ENCODE data around the gene P2RY6. TPM values are rescaled to one million over a fixed set of nuclear protein-coding genes. Genes with fewer than 3 reads are reported as not detected.

Gene P2RY6
- total and polyA plus RNA-seq, 2 experiments from 2014 or later = 2.6 to 8.9 TPM

- H3K79me2 ChIP-seq = peaks cover 87% of the 10 kb centered on the region
- H3K27me3 ChIP-seq = no peaks in the 10 kb centered on the region
- peaks cover 58% of the 10 kb centered on the region for H4K20me1 ChIP-seq (ENCODE audit: insufficient read depth, poor library complexity, severe bottlenecking)
- WGBS (ENCODE audit: low lambda C conversion rate, missing lambda C conversion rate) = 90% methylated on average over 2 of the region's 2 CpGs
- no peaks in the 10 kb centered on the region for H3K36me3 ChIP-seq (replicated peaks; ENCODE audit: insufficient read depth, low read depth)
- no peak overlapping the region for H3K4me2 ChIP-seq
- DNase-seq (ENCODE audit: low spot score) = no peak
- TF ChIP-seq CTCF (IDR thresholded peaks at IDR 0.05; ENCODE audit: poor library complexity) = no peak
- TF ChIP-seq EZH2phosphoT487 (IDR thresholded peaks at IDR 0.05; ENCODE audit: low read depth, severe bottlenecking, unreplicated experiment) = no peak
- TF ChIP-seq EZH2 (IDR thresholded peaks at IDR 0.05; ENCODE audit: borderline replicate concordance) = no peak
- no peak overlapping the region for H3K27ac ChIP-seq
- no peak overlapping the region for H2AFZ ChIP-seq
- H3K9me3 ChIP-seq (ENCODE audit: low read depth) = no peaks in the 10 kb centered on the region
- no peak overlapping the region for H3K4me3 ChIP-seq
- H3K9me2 ChIP-seq (replicated peaks; ENCODE audit: insufficient read depth) = no peaks in the 10 kb centered on the region
- peaks cover 30% of the 10 kb centered on the region for H3K4me1 ChIP-seq (ENCODE audit: insufficient read depth)
These were observed 65.7 kb downstream of the P2RY6 start for GRCh38 chr11:73337846-73338245.

DNA sequence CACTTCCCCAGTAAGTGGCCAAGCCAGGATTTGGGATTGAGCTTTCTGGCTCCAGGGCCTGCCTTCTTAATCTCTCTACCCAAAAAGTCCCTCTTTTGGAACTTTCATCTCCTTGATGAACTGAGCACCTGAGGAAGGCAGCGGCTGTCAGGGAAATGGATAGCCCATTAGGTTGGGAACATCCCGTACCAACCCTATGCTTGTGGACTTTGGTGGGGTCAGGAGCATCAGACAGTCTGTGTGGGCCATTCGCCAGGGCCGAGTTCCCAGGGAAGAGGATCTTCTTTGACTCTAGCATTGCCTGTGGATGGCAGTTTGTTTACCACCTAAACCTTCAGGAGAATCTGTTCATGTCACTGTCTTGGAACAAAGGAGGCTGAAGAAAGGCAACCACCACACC is 66.1 kb downstream of the P2RY6 start:
- H3K27ac ChIP-seq = no peak overlapping the region
- no peak overlapping the region for H2AFZ ChIP-seq
- TF ChIP-seq EZH2phosphoT487 (IDR thresholded peaks at IDR 0.05; ENCODE audit: low read depth, severe bottlenecking, unreplicated experiment) (no peak), CTCF (IDR thresholded peaks at IDR 0.05; ENCODE audit: poor library complexity) (no peak), EZH2 (IDR thresholded peaks at IDR 0.05; ENCODE audit: borderline replicate concordance) (no peak)
- H3K9me2 ChIP-seq (replicated peaks; ENCODE audit: insufficient read depth) = no peaks in the 10 kb centered on the region
- WGBS (ENCODE audit: low lambda C conversion rate, missing lambda C conversion rate) = 87% methylated on average over 4 of the region's 4 CpGs
- peaks cover 87% of the 10 kb centered on the region for H3K79me2 ChIP-seq
- no peak overlapping the region for H3K4me3 ChIP-seq
- no peak for DNase-seq (ENCODE audit: low spot score)
- H4K20me1 ChIP-seq (ENCODE audit: insufficient read depth, poor library complexity, severe bottlenecking) = peaks cover 63% of the 10 kb centered on the region
- H3K36me3 ChIP-seq (replicated peaks; ENCODE audit: insufficient read depth, low read depth) = no peaks in the 10 kb centered on the region
- no peaks in the 10 kb centered on the region for H3K9me3 ChIP-seq (ENCODE audit: low read depth)
- no peak overlapping the region for H3K4me2 ChIP-seq
- H3K27me3 ChIP-seq = no peaks in the 10 kb centered on the region
- peaks cover 29% of the 10 kb centered on the region for H3K4me1 ChIP-seq (ENCODE audit: insufficient read depth)

DNA sequence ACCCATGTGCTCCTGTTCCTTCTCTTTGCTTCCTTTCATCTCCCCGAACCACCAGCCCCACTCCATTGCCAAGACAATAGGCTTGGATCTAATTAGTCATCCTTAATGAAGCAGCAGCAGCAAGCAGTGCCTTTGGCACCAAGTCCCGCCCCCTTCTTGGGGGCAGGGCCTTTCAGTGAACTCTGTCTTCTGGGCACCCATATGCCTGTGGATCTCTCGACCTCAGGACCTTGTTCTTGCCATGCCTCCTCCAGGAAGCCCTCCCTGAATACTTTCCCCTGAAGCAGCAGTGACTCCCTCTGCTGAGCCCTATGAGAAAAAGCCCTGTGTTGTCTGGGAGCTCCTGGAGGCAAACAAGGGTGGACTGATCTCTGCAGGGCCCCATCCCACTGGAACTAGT is 68.0 kb downstream of the P2RY6 start:
- Histone ChIP-seq H3K9me2 (replicated peaks; ENCODE audit: insufficient read depth) (no peaks in the 10 kb centered on the region), H3K36me3 (replicated peaks; ENCODE audit: insufficient read depth, low read depth) (no peaks in the 10 kb centered on the region), H3K4me1 (ENCODE audit: insufficient read depth) (peaks cover 12% of the 10 kb centered on the region), H3K4me3 (no peak overlapping the region), H3K79me2 (peaks cover 94% of the 10 kb centered on the region), H3K9me3 (ENCODE audit: low read depth) (no peaks in the 10 kb centered on the region), H3K27ac (no peak overlapping the region), H3K27me3 (no peaks in the 10 kb centered on the region), H3K4me2 (no peak overlapping the region), H4K20me1 (ENCODE audit: insufficient read depth, poor library complexity, severe bottlenecking) (peaks cover 82% of the 10 kb centered on the region), H2AFZ (no peak overlapping the region)
- no peak for DNase-seq (ENCODE audit: low spot score)
- TF ChIP-seq EZH2phosphoT487 (IDR thresholded peaks at IDR 0.05; ENCODE audit: low read depth, severe bottlenecking, unreplicated experiment) (no peak), EZH2 (IDR thresholded peaks at IDR 0.05; ENCODE audit: borderline replicate concordance) (no peak), CTCF (IDR thresholded peaks at IDR 0.05; ENCODE audit: poor library complexity) (no peak)
- WGBS (ENCODE audit: low lambda C conversion rate, missing lambda C conversion rate) = 92% methylated on average over 3 of the region's 3 CpGs

DNA sequence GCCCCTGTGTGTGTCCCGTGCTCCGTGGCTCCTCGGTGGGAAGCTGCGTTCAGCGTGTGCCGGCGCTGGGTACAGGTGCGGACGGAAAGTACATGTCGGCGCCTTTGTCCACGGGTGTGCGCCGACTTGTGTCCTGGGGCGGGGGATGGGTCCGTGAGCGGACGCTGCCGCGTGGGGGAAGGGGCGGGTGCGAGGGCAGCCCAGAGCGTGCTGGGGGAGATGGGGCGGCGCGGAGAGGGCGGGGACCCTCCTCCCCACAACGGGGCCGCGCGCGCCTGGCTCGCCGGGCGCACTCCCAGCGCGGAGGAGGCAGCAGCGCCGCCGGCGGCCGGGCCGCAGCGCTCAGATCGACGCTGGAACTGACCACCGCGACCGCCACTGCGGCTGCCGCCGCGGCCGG is 70.5 kb downstream of the P2RY6 start:
- H3K36me3 ChIP-seq (replicated peaks; ENCODE audit: insufficient read depth, low read depth) = no peaks in the 10 kb centered on the region
- H3K9me3 ChIP-seq (ENCODE audit: low read depth) = no peaks in the 10 kb centered on the region
- peaks cover 10% of the 10 kb centered on the region for H3K4me1 ChIP-seq (ENCODE audit: insufficient read depth)
- peak overlapping the region; percentile 93 for H3K4me2 ChIP-seq
- H3K27me3 ChIP-seq = no peaks in the 10 kb centered on the region
- no peak overlapping the region for H3K4me3 ChIP-seq
- H2AFZ ChIP-seq = no peak overlapping the region
- TF ChIP-seq CTCF (IDR thresholded peaks at IDR 0.05; ENCODE audit: poor library complexity) (peak; percentile 20), EZH2phosphoT487 (IDR thresholded peaks at IDR 0.05; ENCODE audit: low read depth, severe bottlenecking, unreplicated experiment) (no peak)
- H4K20me1 ChIP-seq (ENCODE audit: insufficient read depth, poor library complexity, severe bottlenecking) = peaks cover 82% of the 10 kb centered on the region
- H3K79me2 ChIP-seq = peaks cover 85% of the 10 kb centered on the region
- H3K27ac ChIP-seq = no peak overlapping the region
- DNase-seq (ENCODE audit: low spot score) = peak; percentile 57
- H3K9me2 ChIP-seq (replicated peaks; ENCODE audit: insufficient read depth) = no peaks in the 10 kb centered on the region
- 3% methylated on average over 10 of the region's 54 CpGs for WGBS (ENCODE audit: low lambda C conversion rate, missing lambda C conversion rate)
